ENCODE data around the gene SETBP1.
A peak's percentile ranks its signal among the peaks of the same experiment; 100 is the strongest.

The SETBP1 gene

GRCh38 chr18:44967599-44967998 is 286.9 kb downstream of the SETBP1 start:
- 100% methylated on average over 1 of the region's 1 CpG for WGBS (ENCODE audit: insufficient coverage)
- no peak overlapping the region for H3K4me3 ChIP-seq (ENCODE audit: control insufficient read depth in 1 of 7, extremely low read depth in 1 of 7, insufficient read depth in 4 of 7, low read depth in 2 of 7, low read length in 6 of 7)
- H3K27ac ChIP-seq (ENCODE audit: insufficient read depth in 1 of 2, low read depth in 1 of 2, low read length in 2 of 2, poor library complexity in 1 of 2, severe bottlenecking in 2 of 2): no peak overlapping the region
- no peaks in the 10 kb centered on the region for H3K9me3 ChIP-seq (ENCODE audit: control extremely low read depth in 1 of 5, control insufficient read depth in 4 of 5, insufficient read depth in 2 of 5, low read depth in 1 of 5, low read length in 4 of 5)
- H3K27me3 ChIP-seq (replicated peaks in 2 of 5; ENCODE audit: control insufficient read depth in 4 of 5, insufficient read depth in 5 of 5, low read length in 4 of 5): no peaks in the 10 kb centered on the region
- POLR2A ChIA-PET: no interaction called here
- DNase-seq: no peak
- no peaks in the 10 kb centered on the region for H3K4me1 ChIP-seq (ENCODE audit: control extremely low read depth in 1 of 4, control insufficient read depth in 4 of 4, insufficient read depth in 4 of 4, low read length in 3 of 4)
- CTCF ChIA-PET: no interaction called here
- H3K36me3 ChIP-seq (ENCODE audit: control insufficient read depth in 4 of 4, insufficient read depth in 4 of 4, low read length in 3 of 4): no peaks in the 10 kb centered on the region

GRCh38 chr18:44968336-44968735 is 287.6 kb downstream of the SETBP1 start:
- Histone ChIP-seq H3K4me1 (ENCODE audit: control extremely low read depth in 1 of 4, control insufficient read depth in 4 of 4, insufficient read depth in 4 of 4, low read length in 3 of 4) (no peaks in the 10 kb centered on the region), H3K9me3 (ENCODE audit: control extremely low read depth in 1 of 5, control insufficient read depth in 4 of 5, insufficient read depth in 2 of 5, low read depth in 1 of 5, low read length in 4 of 5) (no peaks in the 10 kb centered on the region), H3K4me3 (ENCODE audit: control insufficient read depth in 1 of 7, extremely low read depth in 1 of 7, insufficient read depth in 4 of 7, low read depth in 2 of 7, low read length in 6 of 7) (no peak overlapping the region), H3K36me3 (ENCODE audit: control insufficient read depth in 4 of 4, insufficient read depth in 4 of 4, low read length in 3 of 4) (no peaks in the 10 kb centered on the region), H3K27ac (ENCODE audit: insufficient read depth in 1 of 2, low read depth in 1 of 2, low read length in 2 of 2, poor library complexity in 1 of 2, severe bottlenecking in 2 of 2) (no peak overlapping the region), H3K27me3 (replicated peaks in 2 of 5; ENCODE audit: control insufficient read depth in 4 of 5, insufficient read depth in 5 of 5, low read length in 4 of 5) (no peaks in the 10 kb centered on the region)
- ChIA-PET POLR2A (no interaction called here), CTCF (no interaction called here)
- WGBS (ENCODE audit: insufficient coverage): 96% methylated on average over 2 of the region's 2 CpGs
- no peak for DNase-seq

GRCh38 chr18:44969214-44969795 is 288.6 kb downstream of the SETBP1 start:
- no peaks in the 10 kb centered on the region for H3K27me3 ChIP-seq (replicated peaks in 2 of 5; ENCODE audit: control insufficient read depth in 4 of 5, insufficient read depth in 5 of 5, low read length in 4 of 5)
- no peak overlapping the region for H3K4me3 ChIP-seq (ENCODE audit: control insufficient read depth in 1 of 7, extremely low read depth in 1 of 7, insufficient read depth in 4 of 7, low read depth in 2 of 7, low read length in 6 of 7)
- H3K9me3 ChIP-seq (ENCODE audit: control extremely low read depth in 1 of 5, control insufficient read depth in 4 of 5, insufficient read depth in 2 of 5, low read depth in 1 of 5, low read length in 4 of 5): no peaks in the 10 kb centered on the region
- H3K27ac ChIP-seq (ENCODE audit: insufficient read depth in 1 of 2, low read depth in 1 of 2, low read length in 2 of 2, poor library complexity in 1 of 2, severe bottlenecking in 2 of 2): no peak overlapping the region
- ChIA-PET CTCF (interaction anchor here (0.9 to 1.3 kb wide), 2 partner anchors 9 to 13 kb away, joined by 3 read pairs; no protein-coding TSS in a partner anchor), POLR2A (no interaction called here)
- H3K4me1 ChIP-seq (ENCODE audit: control extremely low read depth in 1 of 4, control insufficient read depth in 4 of 4, insufficient read depth in 4 of 4, low read length in 3 of 4): no peaks in the 10 kb centered on the region
- H3K36me3 ChIP-seq (ENCODE audit: control insufficient read depth in 4 of 4, insufficient read depth in 4 of 4, low read length in 3 of 4): no peaks in the 10 kb centered on the region
- DNase-seq: no peak
- no CpG with 5 or more reads among the region's 5 CpGs for WGBS (ENCODE audit: insufficient coverage)

GRCh38 chr18:44973282-44973681 is 292.6 kb downstream of the SETBP1 start:
- Histone ChIP-seq H3K4me3 (ENCODE audit: control insufficient read depth in 1 of 7, extremely low read depth in 1 of 7, insufficient read depth in 4 of 7, low read depth in 2 of 7, low read length in 6 of 7) (no peak overlapping the region), H3K36me3 (ENCODE audit: control insufficient read depth in 4 of 4, insufficient read depth in 4 of 4, low read length in 3 of 4) (no peaks in the 10 kb centered on the region), H3K9me3 (ENCODE audit: control extremely low read depth in 1 of 5, control insufficient read depth in 4 of 5, insufficient read depth in 2 of 5, low read depth in 1 of 5, low read length in 4 of 5) (no peaks in the 10 kb centered on the region), H3K4me1 (ENCODE audit: control extremely low read depth in 1 of 4, control insufficient read depth in 4 of 4, insufficient read depth in 4 of 4, low read length in 3 of 4) (no peaks in the 10 kb centered on the region), H3K27ac (ENCODE audit: insufficient read depth in 1 of 2, low read depth in 1 of 2, low read length in 2 of 2, poor library complexity in 1 of 2, severe bottlenecking in 2 of 2) (no peak overlapping the region), H3K27me3 (replicated peaks in 2 of 5; ENCODE audit: control insufficient read depth in 4 of 5, insufficient read depth in 5 of 5, low read length in 4 of 5) (no peaks in the 10 kb centered on the region)
- CTCF ChIA-PET: no interaction called here
- POLR2A ChIA-PET: no interaction called here
- no peak for DNase-seq
- 100% methylated on average over 2 of the region's 2 CpGs for WGBS (ENCODE audit: insufficient coverage)

GRCh38 chr18:44974174-44974573 is 293.5 kb downstream of the SETBP1 start:
- CTCF ChIA-PET: no interaction called here
- H3K27ac ChIP-seq (ENCODE audit: insufficient read depth in 1 of 2, low read depth in 1 of 2, low read length in 2 of 2, poor library complexity in 1 of 2, severe bottlenecking in 2 of 2): no peak overlapping the region
- H3K9me3 ChIP-seq (ENCODE audit: control extremely low read depth in 1 of 5, control insufficient read depth in 4 of 5, insufficient read depth in 2 of 5, low read depth in 1 of 5, low read length in 4 of 5): no peaks in the 10 kb centered on the region
- no peak for DNase-seq
- POLR2A ChIA-PET: interaction anchor here (0.6 kb wide), 1 partner anchor 183 kb away, joined by 3 read pairs; no protein-coding TSS in a partner anchor
- WGBS (ENCODE audit: insufficient coverage): 100% methylated on average over 2 of the region's 2 CpGs
- H3K4me1 ChIP-seq (ENCODE audit: control extremely low read depth in 1 of 4, control insufficient read depth in 4 of 4, insufficient read depth in 4 of 4, low read length in 3 of 4): no peaks in the 10 kb centered on the region
- no peaks in the 10 kb centered on the region for H3K27me3 ChIP-seq (replicated peaks in 2 of 5; ENCODE audit: control insufficient read depth in 4 of 5, insufficient read depth in 5 of 5, low read length in 4 of 5)
- no peaks in the 10 kb centered on the region for H3K36me3 ChIP-seq (ENCODE audit: control insufficient read depth in 4 of 4, insufficient read depth in 4 of 4, low read length in 3 of 4)
- no peak overlapping the region for H3K4me3 ChIP-seq (ENCODE audit: control insufficient read depth in 1 of 7, extremely low read depth in 1 of 7, insufficient read depth in 4 of 7, low read depth in 2 of 7, low read length in 6 of 7)

GRCh38 chr18:44977856-44978255 is 297.2 kb downstream of the SETBP1 start:
- Histone ChIP-seq H3K4me1 (ENCODE audit: control extremely low read depth in 1 of 4, control insufficient read depth in 4 of 4, insufficient read depth in 4 of 4, low read length in 3 of 4) (peaks cover 0 to 5% (median 1%) of the 10 kb centered on the region in 4 experiments), H3K27me3 (replicated peaks in 2 of 5; ENCODE audit: control insufficient read depth in 4 of 5, insufficient read depth in 5 of 5, low read length in 4 of 5) (no peaks in the 10 kb centered on the region), H3K4me3 (ENCODE audit: control insufficient read depth in 1 of 7, extremely low read depth in 1 of 7, insufficient read depth in 4 of 7, low read depth in 2 of 7, low read length in 6 of 7) (no peak overlapping the region), H3K9me3 (ENCODE audit: control extremely low read depth in 1 of 5, control insufficient read depth in 4 of 5, insufficient read depth in 2 of 5, low read depth in 1 of 5, low read length in 4 of 5) (no peaks in the 10 kb centered on the region), H3K36me3 (ENCODE audit: control insufficient read depth in 4 of 4, insufficient read depth in 4 of 4, low read length in 3 of 4) (no peaks in the 10 kb centered on the region), H3K27ac (ENCODE audit: insufficient read depth in 1 of 2, low read depth in 1 of 2, low read length in 2 of 2, poor library complexity in 1 of 2, severe bottlenecking in 2 of 2) (no peak overlapping the region)
- no peak for DNase-seq
- 100% methylated on average over 2 of the region's 4 CpGs for WGBS (ENCODE audit: insufficient coverage)
- ChIA-PET POLR2A (no interaction called here), CTCF (interaction anchor here (0.8 kb wide), 1 partner anchor 8 kb away, joined by 3 read pairs; no protein-coding TSS in a partner anchor)

- H3K27me3 ChIP-seq (replicated peaks in 2 of 5; ENCODE audit: control insufficient read depth in 4 of 5, insufficient read depth in 5 of 5, low read length in 4 of 5): no peaks in the 10 kb centered on the region
- WGBS (ENCODE audit: insufficient coverage): 83% methylated on average over 3 of the region's 3 CpGs
- H3K4me3 ChIP-seq (ENCODE audit: control insufficient read depth in 1 of 7, extremely low read depth in 1 of 7, insufficient read depth in 4 of 7, low read depth in 2 of 7, low read length in 6 of 7): no peak overlapping the region
- POLR2A ChIA-PET: no interaction called here
- CTCF ChIA-PET: no interaction called here
- no peaks in the 10 kb centered on the region for H3K9me3 ChIP-seq (ENCODE audit: control extremely low read depth in 1 of 5, control insufficient read depth in 4 of 5, insufficient read depth in 2 of 5, low read depth in 1 of 5, low read length in 4 of 5)
- H3K4me1 ChIP-seq (ENCODE audit: control extremely low read depth in 1 of 4, control insufficient read depth in 4 of 4, insufficient read depth in 4 of 4, low read length in 3 of 4): peaks cover 0 to 5% (median 1%) of the 10 kb centered on the region in 4 experiments
- no peaks in the 10 kb centered on the region for H3K36me3 ChIP-seq (ENCODE audit: control insufficient read depth in 4 of 4, insufficient read depth in 4 of 4, low read length in 3 of 4)
- H3K27ac ChIP-seq (ENCODE audit: insufficient read depth in 1 of 2, low read depth in 1 of 2, low read length in 2 of 2, poor library complexity in 1 of 2, severe bottlenecking in 2 of 2): no peak overlapping the region
- peak in 2 of 3 donors; percentile 15 for DNase-seq
These were observed 299.1 kb downstream of the SETBP1 start for GRCh38 chr18:44979748-44980147.
